ENCODE measurements around the gene SOX18. TPM values are rescaled to one million over a fixed set of nuclear protein-coding genes. Genes with fewer than 3 reads are reported as not detected.

The SOX18 gene
- total and polyA plus RNA-seq, 2 of the 13 experiments (the other 11 are each of a cell fraction or from before 2014, with no cell fraction given), result 1.6 to 1.9 TPM

- TF ChIP-seq MZF1 (CRISPR knock-in tag; IDR thresholded peaks at IDR 0.05; ENCODE audit: borderline replicate concordance) (no peak), POLR2AphosphoS5 (IDR thresholded peaks at IDR 0.05; ENCODE audit: low read depth, low read length) (peak; percentile 50; the same call in 1 of the 2 replicates), ZBTB43 (CRISPR knock-in tag; conservative IDR thresholded peaks at IDR 0.05) (0 out of 2 replicates have a peak, but pooled peaks have one; percentile 3), NKX3-1 (CRISPR knock-in tag; IDR thresholded peaks at IDR 0.05) (0 out of 2 replicates have a peak, but pooled peaks have one; percentile 31), SAP130 (CRISPR knock-in tag; IDR thresholded peaks at IDR 0.05; ENCODE audit: low read depth) (peak; percentile 38), ISX (CRISPR knock-in tag; conservative IDR thresholded peaks at IDR 0.05) (no peak), SKI (IDR thresholded peaks at IDR 0.05; ENCODE audit: partially characterized antibody) (no peak), MAFG (CRISPR knock-in tag; IDR thresholded peaks at IDR 0.05) (no peak), ZNF354B (CRISPR knock-in tag; IDR thresholded peaks at IDR 0.05) (no peak), SP2 (CRISPR knock-in tag; IDR thresholded peaks at IDR 0.05) (no peak), ZNF878 (CRISPR knock-in tag; IDR thresholded peaks at IDR 0.05) (no peak), TFDP1 (CRISPR knock-in tag; IDR thresholded peaks at IDR 0.05; ENCODE audit: borderline replicate concordance) (no peak), ZNF256 (CRISPR knock-in tag; conservative IDR thresholded peaks at IDR 0.05) (no peak), CENPT (CRISPR knock-in tag; IDR thresholded peaks at IDR 0.05; ENCODE audit: low read depth) (no peak; the same call in 1 of the 2 replicates), ZNF674 (CRISPR knock-in tag; IDR thresholded peaks at IDR 0.05; ENCODE audit: low read depth) (no peak), SRSF1 (optimal IDR thresholded peaks at IDR 0.05; ENCODE audit: low read depth, low read length) (peak; percentile 86), POLR2A (IDR thresholded peaks at IDR 0.05; ENCODE audit: insufficient read depth in 1 of 2, low read depth in 2 of 2, low read length in 2 of 2) (no peak; a peak in 1 of 4 replicates), MED8 (CRISPR knock-in tag; IDR thresholded peaks at IDR 0.05; ENCODE audit: insufficient replicate concordance) (no peak), CHD2 (IDR thresholded peaks at IDR 0.05; ENCODE audit: low read depth, low read length) (no peak), POGK (CRISPR knock-in tag; conservative IDR thresholded peaks at IDR 0.05) (no peak)
- TF ChIP-seq, protein P1, sequence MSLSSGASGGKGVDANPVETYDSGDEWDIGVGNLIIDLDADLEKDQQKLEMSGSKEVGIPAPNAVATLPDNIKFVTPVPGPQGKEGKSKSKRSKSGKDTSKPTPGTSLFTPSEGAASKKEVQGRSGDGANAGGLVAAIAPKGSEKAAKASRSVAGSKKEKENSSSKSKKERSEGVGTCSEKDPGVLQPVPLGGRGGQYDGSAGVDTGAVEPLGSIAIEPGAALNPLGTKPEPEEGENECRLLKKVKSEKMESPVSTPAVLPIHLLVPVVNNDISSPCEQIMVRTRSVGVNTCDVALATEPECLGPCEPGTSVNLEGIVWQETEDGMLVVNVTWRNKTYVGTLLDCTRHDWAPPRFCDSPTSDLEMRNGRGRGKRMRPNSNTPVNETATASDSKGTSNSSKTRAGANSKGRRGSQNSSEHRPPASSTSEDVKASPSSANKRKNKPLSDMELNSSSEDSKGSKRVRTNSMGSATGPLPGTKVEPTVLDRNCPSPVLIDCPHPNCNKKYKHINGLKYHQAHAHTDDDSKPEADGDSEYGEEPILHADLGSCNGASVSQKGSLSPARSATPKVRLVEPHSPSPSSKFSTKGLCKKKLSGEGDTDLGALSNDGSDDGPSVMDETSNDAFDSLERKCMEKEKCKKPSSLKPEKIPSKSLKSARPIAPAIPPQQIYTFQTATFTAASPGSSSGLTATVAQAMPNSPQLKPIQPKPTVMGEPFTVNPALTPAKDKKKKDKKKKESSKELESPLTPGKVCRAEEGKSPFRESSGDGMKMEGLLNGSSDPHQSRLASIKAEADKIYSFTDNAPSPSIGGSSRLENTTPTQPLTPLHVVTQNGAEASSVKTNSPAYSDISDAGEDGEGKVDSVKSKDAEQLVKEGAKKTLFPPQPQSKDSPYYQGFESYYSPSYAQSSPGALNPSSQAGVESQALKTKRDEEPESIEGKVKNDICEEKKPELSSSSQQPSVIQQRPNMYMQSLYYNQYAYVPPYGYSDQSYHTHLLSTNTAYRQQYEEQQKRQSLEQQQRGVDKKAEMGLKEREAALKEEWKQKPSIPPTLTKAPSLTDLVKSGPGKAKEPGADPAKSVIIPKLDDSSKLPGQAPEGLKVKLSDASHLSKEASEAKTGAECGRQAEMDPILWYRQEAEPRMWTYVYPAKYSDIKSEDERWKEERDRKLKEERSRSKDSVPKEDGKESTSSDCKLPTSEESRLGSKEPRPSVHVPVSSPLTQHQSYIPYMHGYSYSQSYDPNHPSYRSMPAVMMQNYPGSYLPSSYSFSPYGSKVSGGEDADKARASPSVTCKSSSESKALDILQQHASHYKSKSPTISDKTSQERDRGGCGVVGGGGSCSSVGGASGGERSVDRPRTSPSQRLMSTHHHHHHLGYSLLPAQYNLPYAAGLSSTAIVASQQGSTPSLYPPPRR (CRISPR knock-in tag; IDR thresholded peaks at IDR 0.05; ENCODE audit: borderline replicate concordance), result no peak
Observed at GRCh38 chr20:64036346-64037198, 12.9 kb downstream of the SOX18 start (continued).

All from HepG2 (cell line).